ENCODE results near the gene MTUS2. TPM values are rescaled to one million over a fixed set of nuclear protein-coding genes. Genes with fewer than 3 reads are reported as not detected.

Gene MTUS2
- total and polyA plus RNA-seq, 2 donors (not counting 1 experiment from before 2014, with no cell fraction given): 0.06 TPM; not detected in 1

DNA sequence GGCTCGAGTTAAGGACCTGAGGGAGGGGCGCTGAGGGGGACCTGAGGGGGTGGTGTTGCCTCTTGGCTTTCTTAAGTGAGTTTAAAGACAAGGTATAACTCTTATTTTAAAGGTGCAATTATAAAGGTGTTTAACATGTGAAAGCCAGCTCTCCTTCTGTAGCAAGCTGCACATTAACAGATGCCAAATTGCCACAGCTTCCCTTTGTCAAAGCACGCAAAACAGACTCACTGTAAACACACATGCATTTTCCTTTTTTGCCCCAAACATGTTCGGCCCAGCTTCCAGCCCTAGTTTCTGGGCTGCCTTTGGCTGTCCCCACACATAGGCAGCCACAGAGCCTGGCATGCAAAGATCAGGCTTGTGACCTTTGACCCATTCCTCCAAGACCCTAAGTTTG, 663.5 kb downstream of the MTUS2 start:
- Histone ChIP-seq H3K4me3 (replicated peaks in 1 of 4; ENCODE audit: control extremely low read depth in 1 of 4, insufficient read depth in 1 of 4, low read depth in 3 of 4, low read length in 4 of 4) (no peak overlapping the region), H3K9me3 (ENCODE audit: control insufficient read depth, insufficient read depth, low read depth, low read length) (no peaks in the 10 kb centered on the region), H3K36me3 (ENCODE audit: control insufficient read depth, insufficient read depth, low read length) (no peaks in the 10 kb centered on the region), H2AFZ (ENCODE audit: low read length) (no peak overlapping the region), H3K4me2 (ENCODE audit: extremely low read depth, insufficient read depth, low read length) (no peak overlapping the region), H3K27me3 (ENCODE audit: control insufficient read depth, insufficient read depth, low read length) (peaks cover 7% of the 10 kb centered on the region), H3K27ac (ENCODE audit: insufficient read depth, low read length) (no peak overlapping the region), H4K20me1 (ENCODE audit: control insufficient read depth, extremely low read depth, insufficient read depth, low read length) (no peaks in the 10 kb centered on the region), H3K4me1 (ENCODE audit: control insufficient read depth, extremely low read depth, insufficient read depth, low read length) (no peaks in the 10 kb centered on the region), H3K9ac (ENCODE audit: insufficient read depth, low read length) (no peak overlapping the region), H3K79me2 (ENCODE audit: control insufficient read depth, insufficient read depth, low read length) (no peaks in the 10 kb centered on the region)
- no peak for TF ChIP-seq EZH2 (IDR thresholded peaks at IDR 0.05; ENCODE audit: low read length, missing control alignments)
- TF ChIP-seq, protein P1, sequence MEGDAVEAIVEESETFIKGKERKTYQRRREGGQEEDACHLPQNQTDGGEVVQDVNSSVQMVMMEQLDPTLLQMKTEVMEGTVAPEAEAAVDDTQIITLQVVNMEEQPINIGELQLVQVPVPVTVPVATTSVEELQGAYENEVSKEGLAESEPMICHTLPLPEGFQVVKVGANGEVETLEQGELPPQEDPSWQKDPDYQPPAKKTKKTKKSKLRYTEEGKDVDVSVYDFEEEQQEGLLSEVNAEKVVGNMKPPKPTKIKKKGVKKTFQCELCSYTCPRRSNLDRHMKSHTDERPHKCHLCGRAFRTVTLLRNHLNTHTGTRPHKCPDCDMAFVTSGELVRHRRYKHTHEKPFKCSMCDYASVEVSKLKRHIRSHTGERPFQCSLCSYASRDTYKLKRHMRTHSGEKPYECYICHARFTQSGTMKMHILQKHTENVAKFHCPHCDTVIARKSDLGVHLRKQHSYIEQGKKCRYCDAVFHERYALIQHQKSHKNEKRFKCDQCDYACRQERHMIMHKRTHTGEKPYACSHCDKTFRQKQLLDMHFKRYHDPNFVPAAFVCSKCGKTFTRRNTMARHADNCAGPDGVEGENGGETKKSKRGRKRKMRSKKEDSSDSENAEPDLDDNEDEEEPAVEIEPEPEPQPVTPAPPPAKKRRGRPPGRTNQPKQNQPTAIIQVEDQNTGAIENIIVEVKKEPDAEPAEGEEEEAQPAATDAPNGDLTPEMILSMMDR (conservative IDR thresholded peaks at IDR 0.05 in 1 of 2, IDR thresholded peaks at IDR 0.05 in 1 of 2; ENCODE audit: low read depth in 1 of 2, low read length in 2 of 2): no peak
- DNase-seq (ENCODE audit: low read depth in 2 of 2): no peak

DNA sequence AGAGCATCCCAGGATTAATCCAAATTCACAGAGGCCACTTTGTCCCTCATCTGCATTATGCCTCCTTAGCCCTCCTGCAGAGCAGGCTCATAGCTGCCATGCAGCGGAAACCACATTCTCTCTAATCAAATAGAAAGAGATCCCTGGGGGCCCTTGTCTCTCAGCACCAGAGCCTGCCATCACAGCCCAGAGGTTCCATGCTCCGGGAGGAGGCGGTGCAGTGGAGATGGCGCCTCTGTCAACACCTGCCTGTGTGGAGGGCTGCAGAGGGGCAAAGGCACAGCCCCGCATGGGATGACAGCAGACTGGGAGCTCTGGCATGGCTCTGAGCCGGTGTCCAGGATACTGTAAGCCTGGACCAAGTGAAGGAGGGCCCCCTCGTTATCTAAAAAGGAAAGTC, 664.1 kb downstream of the MTUS2 start:
- TF ChIP-seq EZH2 (IDR thresholded peaks at IDR 0.05; ENCODE audit: low read length, missing control alignments): no peak
- TF ChIP-seq, protein P1 (conservative IDR thresholded peaks at IDR 0.05 in 1 of 2, IDR thresholded peaks at IDR 0.05 in 1 of 2; ENCODE audit: low read depth in 1 of 2, low read length in 2 of 2): no peak
- H3K27ac ChIP-seq (ENCODE audit: insufficient read depth, low read length): no peak overlapping the region
- no peak overlapping the region for H2AFZ ChIP-seq (ENCODE audit: low read length)
- no peaks in the 10 kb centered on the region for H3K36me3 ChIP-seq (ENCODE audit: control insufficient read depth, insufficient read depth, low read length)
- no peak overlapping the region for H3K4me2 ChIP-seq (ENCODE audit: extremely low read depth, insufficient read depth, low read length)
- DNase-seq (ENCODE audit: low read depth in 2 of 2): no peak
- H3K79me2 ChIP-seq (ENCODE audit: control insufficient read depth, insufficient read depth, low read length): no peaks in the 10 kb centered on the region
- H3K4me1 ChIP-seq (ENCODE audit: control insufficient read depth, extremely low read depth, insufficient read depth, low read length): no peaks in the 10 kb centered on the region
- no peaks in the 10 kb centered on the region for H4K20me1 ChIP-seq (ENCODE audit: control insufficient read depth, extremely low read depth, insufficient read depth, low read length)
- no peak overlapping the region for H3K4me3 ChIP-seq (replicated peaks in 1 of 4; ENCODE audit: control extremely low read depth in 1 of 4, insufficient read depth in 1 of 4, low read depth in 3 of 4, low read length in 4 of 4)
- peaks cover 7% of the 10 kb centered on the region for H3K27me3 ChIP-seq (ENCODE audit: control insufficient read depth, insufficient read depth, low read length)
- no peak overlapping the region for H3K9ac ChIP-seq (ENCODE audit: insufficient read depth, low read length)
- H3K9me3 ChIP-seq (ENCODE audit: control insufficient read depth, insufficient read depth, low read depth, low read length): no peaks in the 10 kb centered on the region

DNA sequence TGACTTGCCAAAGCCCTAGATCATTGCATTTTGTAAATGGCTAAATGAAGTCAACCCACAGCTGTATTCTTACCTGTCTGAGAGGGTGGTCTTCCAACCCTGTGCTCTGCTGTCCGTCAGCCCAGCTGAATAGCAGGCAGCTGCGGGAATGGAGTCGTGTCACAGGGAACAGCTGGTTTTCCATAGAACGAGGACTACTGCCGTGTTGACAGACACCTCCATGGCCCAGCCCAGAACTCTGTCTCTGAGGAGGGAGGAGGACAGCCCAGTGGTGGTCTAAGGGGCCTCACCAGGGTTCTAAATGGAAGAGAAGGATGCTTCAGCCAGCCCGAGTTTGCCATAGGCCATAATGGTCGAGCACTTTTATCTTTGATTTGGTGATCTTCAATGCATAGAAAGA, 664.7 kb downstream of the MTUS2 start:
- no peaks in the 10 kb centered on the region for H3K36me3 ChIP-seq (ENCODE audit: control insufficient read depth, insufficient read depth, low read length)
- DNase-seq (ENCODE audit: low read depth in 2 of 2): no peak
- no peaks in the 10 kb centered on the region for H3K4me1 ChIP-seq (ENCODE audit: control insufficient read depth, extremely low read depth, insufficient read depth, low read length)
- H3K9me3 ChIP-seq (ENCODE audit: control insufficient read depth, insufficient read depth, low read depth, low read length): no peaks in the 10 kb centered on the region
- H3K9ac ChIP-seq (ENCODE audit: insufficient read depth, low read length): no peak overlapping the region
- no peak overlapping the region for H3K4me2 ChIP-seq (ENCODE audit: extremely low read depth, insufficient read depth, low read length)
- H3K79me2 ChIP-seq (ENCODE audit: control insufficient read depth, insufficient read depth, low read length): no peaks in the 10 kb centered on the region
- TF ChIP-seq EZH2 (IDR thresholded peaks at IDR 0.05; ENCODE audit: low read length, missing control alignments): no peak
- TF ChIP-seq, protein P1 (conservative IDR thresholded peaks at IDR 0.05 in 1 of 2, IDR thresholded peaks at IDR 0.05 in 1 of 2; ENCODE audit: low read depth in 1 of 2, low read length in 2 of 2): no peak
- no peak overlapping the region for H3K4me3 ChIP-seq (replicated peaks in 1 of 4; ENCODE audit: control extremely low read depth in 1 of 4, insufficient read depth in 1 of 4, low read depth in 3 of 4, low read length in 4 of 4)
- no peak overlapping the region for H3K27ac ChIP-seq (ENCODE audit: insufficient read depth, low read length)
- peaks cover 7% of the 10 kb centered on the region for H3K27me3 ChIP-seq (ENCODE audit: control insufficient read depth, insufficient read depth, low read length)
- H2AFZ ChIP-seq (ENCODE audit: low read length): no peak overlapping the region
- no peaks in the 10 kb centered on the region for H4K20me1 ChIP-seq (ENCODE audit: control insufficient read depth, extremely low read depth, insufficient read depth, low read length)
